Caki2 (cell line): ENCODE results near the gene HEY2. TPM values are rescaled to one million over a fixed set of nuclear protein-coding genes. Genes with fewer than 3 reads are reported as not detected.
"Not testable (repeated sequence)": the region's sequence is repeated elsewhere in the genome, so short reads cannot be mapped to it uniquely, and the experiment has no call there.

ENCODE experiments used
- DNase-seq: peaks from one replicate; pipeline ENCODE4 v3.0.0-alpha.2; 2015; ENCODE audit warnings: low read depth
- in situ Hi-C: cut with HindIII; loops from 2 replicates; pipeline ENCODE4 v1.10.0; 2016; ENCODE audit warnings: low sequenced_read_pairs, low pct_unique_long_range_greater_than_20kb, mixed read lengths
- total RNA-seq: library from RNA; depleted of rRNA; stranded (reverse); fragments of >200 nt; shearing (Covaris generic); gene quantifications from 2 replicates; pipeline ENCODE4 v1.2.3, GENCODE V29; 2014; ENCODE audit warnings: low replicate concordance

HEY2 gene
- total RNA-seq, 1 experiment from 2014 or later, result 3.2 TPM

DNA sequence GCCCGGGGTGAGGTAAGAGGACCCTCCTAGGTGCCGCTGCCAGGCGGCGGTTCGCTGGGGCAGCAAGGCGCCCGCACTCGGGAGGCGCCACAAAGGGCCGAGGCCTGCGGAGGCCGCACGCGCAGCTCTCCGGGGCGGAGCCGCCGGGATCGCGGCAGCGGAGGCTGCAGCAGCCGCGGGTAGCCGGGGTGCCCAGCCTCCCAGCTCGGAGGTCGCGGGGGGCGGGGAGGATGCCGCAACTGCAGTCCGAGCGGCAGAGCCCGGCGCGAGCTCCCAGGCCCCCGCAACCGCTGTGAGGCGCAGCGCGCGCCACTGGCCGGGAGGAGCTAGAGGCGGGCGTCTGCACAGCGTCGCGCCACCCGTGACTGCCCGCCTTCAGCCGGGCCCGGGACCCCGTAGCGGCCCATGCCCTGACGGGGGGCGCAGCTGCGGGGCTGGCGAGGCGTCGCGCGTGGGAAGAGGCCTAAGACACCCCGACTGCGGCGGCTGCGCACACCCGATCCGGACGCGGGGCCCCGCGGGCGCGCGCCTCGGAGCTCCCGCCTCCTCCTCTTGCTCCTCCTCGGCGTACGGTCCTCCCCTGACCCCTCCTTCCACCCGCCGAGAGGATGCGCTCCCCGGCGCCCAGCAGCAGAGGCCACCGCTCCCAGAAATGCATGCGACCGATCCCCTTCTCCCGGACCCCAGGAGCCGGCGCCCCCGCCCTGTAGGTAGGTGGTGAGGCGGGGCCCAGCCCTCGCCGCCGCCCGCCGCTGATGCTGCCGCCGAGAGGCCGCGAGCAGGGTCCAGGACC is 41.1 kb downstream of the HEY2 start, which contains the start of gene NCOA7:
Gene NCOA7 (plus strand): TSS at position 603 of the 793 bp plus-strand sequence. CDS start 24,395 bp downstream, outside the sequence.
- in situ Hi-C loops, result no loop called here
- DNase-seq, result peak; percentile 89

DNA sequence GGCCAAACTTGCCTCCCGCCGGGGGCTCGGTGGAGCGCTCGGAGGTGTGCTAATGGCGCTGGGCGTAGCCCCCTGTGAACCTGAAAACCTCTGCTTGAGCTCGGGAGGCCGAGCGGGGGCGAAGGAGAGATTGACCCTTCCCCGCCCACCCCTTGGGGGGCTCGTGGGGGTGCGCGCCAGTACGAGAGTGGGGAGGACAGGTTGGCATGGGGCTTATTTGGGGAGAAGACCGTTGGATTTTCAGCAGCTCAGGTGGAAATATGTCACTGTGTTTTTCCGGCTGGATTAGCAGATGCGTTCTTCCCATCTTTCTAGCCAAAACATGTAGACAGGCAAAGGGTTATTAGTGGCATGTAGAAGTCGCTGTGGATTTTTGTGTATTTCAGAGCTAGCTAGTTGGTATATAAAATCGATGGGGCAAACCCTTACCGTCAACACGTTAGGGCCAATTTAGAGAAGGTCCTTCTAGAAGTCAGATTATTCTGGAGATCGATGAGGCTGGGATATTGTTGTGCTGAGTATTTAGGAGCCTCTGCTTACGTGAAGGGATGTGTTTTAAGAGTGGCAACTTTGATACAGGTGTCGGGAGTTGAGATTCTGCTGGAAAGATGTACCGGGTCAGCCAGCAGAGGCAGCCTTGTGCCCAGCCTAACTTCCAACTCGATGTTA is 41.9 kb downstream of the HEY2 start:
- peak; percentile 76 for DNase-seq
- in situ Hi-C loops, result no loop called here

DNA sequence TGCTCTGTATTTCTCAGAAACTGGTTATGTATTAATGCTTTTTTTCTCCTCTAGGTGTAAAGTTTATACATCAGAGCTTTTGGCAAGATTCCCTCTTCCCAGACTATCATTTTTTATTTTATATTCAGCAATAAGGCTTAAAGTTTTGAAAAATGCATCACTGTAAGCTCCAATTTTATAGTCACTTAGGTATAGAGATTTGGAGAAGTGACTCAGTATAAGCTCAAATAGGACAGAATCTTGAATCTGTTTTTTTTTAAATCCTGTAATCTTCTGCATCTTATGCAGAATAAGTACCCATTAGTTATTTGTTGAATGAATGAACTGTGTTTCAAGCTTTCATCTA is 42.4 kb downstream of the HEY2 start:
- in situ Hi-C loops, result no loop called here
- no peak for DNase-seq

DNA sequence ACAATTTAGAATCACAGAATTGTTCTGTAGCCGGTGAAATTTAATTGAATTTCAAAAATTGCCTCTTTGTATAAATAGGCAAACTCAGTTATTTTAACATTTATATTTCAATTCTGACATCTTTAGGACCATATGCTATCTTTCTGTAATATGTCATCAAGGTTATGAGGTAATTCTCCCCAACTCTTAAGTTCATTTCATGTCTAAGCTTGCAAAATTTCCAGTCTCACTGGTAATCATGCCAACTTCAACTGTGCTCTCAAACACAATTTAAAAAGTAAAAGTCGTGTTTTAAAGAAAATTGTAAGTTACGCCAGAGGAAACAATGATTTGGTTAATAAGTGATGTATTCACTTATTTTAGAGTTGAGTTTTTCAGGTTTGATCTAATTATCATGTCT is 42.7 kb downstream of the HEY2 start:
- in situ Hi-C loops, result no loop called here
- DNase-seq, result no peak

DNA sequence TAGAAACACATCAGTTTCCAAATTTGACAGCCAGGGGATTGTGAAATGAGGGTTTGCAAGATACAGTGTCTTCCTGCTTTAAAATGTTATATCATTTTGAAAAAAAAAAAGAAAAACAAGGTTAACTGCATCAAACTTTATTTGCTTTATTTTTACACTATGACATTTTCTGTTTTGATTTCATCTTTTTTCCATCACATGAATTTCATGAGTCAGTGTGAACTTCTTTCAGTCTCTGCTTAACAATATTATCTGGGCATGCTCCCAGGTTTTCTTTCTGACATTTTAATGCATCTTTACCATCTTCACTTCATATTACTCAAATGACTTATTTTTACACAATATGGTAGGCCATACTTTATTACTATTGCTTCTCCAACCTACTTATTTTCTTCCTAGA is 43.2 kb downstream of the HEY2 start:
- DNase-seq, result no peak
- in situ Hi-C loops, result no loop called here

DNA sequence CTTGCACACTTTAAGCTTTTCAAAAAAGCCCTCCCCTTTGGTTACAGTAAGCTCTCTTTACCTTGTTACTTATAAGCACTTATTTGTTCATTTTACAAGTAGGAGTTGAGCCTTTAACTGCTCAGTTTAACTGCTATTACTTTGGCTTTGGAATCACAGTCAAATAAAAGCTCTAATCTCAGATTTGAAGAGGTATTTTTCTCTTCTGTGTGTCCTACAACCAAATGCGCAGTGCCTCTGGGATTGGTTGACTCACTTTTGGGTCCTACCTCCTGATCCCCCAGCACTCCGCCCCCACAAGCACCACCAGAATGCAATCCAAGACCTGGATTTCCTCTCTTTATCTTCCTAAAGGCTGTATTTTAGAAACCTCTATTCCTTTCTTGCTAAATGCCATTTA is 43.8 kb downstream of the HEY2 start:
- in situ Hi-C loops, result no loop called here

DNA sequence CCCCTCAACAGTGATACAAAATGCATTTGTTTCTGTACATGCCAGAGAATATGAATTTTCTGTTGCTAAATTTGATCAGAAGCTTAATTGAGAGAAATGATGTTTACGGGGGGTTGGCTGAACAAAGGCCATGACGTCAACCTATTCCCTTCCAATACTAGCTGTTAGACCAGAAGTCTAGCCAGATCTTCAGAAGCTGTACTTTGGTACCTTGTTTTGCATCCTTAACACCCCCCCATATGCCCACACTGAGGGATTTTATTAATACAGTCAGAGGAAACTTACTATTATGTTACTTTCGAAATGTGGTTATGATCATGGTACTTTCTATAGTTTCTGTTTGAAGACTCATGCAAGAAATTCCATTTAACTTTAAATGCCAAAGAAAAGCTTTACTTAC is 44.4 kb downstream of the HEY2 start:
- in situ Hi-C loops, result no loop called here

More for the DNA sequence above, 43.8 kb downstream of the HEY2 start:
- no peak for DNase-seq

DNA sequence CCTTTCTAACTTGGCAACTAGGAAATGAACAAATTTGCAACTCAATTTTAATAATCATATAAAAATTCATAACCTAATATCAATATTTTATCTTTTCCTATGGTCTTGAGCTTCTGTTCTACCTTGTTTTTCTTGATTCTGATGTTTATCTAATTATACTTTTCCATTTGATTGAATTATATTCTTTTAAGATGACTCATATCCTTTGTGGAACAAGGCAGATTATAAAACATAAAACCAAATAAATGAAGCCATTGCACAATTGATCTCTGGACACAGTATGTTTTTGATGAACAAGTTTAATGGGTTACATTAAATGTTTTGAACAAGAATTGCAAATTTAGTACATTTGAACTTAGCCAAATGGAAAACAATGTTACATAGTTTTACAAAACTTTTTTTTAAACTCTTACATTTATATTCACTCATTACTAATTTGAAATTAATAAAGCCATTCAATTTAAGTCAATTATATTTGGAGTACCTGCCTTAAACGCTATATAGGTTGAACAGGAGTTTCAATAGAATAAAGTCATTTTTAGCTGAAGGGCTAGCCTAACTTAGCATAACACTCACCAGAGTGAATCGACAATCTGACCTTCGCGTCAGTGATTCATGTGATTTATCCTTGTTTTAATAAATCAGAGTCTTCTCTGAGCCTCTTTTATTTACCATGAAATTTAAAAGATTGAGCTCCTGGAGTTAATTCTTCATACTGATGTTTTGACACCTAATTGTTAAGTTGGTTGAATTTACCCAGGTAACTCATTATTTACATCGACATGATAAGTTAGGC is 45.1 kb downstream of the HEY2 start:
- in situ Hi-C loops, result no loop called here
- DNase-seq, result no peak

More for the DNA sequence above, 44.4 kb downstream of the HEY2 start:
- DNase-seq, result no peak

DNA sequence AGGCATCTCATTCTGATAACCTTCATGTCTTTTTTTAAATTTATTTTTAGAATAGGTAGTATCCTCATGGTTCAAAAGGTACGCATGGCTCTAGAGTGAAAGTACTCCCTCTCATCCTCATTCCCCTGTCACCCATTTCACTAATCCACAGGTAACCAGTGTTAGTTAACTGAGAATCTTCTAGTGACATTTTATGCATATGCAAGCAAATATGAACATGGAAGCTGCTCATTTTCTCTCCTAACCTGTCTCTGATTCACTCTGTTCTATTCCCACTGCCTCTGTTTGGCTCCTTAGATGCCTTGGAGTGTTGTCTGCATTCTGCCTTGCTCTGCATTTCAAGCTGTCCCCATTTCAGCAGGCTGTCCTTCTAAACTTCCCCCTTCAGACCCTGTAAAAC is 45.9 kb downstream of the HEY2 start:
- in situ Hi-C loops, result no loop called here
- no peak for DNase-seq

DNA sequence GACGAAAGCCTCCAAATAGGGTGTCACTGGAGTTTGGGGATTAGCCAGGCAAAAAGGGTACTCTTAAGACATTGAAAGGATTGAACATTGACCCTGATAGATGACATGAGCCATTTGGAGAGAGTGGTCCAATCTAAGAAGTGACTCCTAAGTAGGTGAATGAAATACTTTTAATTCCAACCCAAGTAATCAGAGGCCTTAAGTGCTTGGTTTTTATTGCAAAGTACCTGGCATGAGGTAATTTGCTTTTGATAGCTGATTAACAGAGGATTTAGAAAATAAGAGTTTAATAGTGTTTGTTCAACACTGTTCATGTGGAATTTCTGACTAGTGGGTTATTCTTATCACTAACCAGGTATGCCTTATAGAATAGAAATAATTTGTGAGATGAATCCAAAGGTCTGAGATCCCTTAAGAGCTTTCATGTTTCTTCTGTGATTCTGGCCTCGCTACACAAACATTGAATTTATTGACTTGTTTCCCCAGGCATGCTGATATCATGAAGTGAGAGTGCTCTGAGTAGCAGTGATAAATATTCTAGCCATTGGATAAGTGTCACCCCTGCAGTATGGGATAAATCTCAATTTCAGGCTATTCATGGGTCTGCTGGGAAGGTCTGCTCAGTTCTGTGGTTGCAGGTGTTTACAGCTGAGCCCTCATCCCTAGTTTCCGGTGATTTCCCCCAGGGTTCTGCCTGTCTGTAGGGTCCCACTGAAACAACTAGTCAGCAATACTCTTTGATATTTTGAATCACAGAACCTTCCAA is 47.9 kb downstream of the HEY2 start:
- in situ Hi-C loops, result no loop called here
- DNase-seq, result no peak

DNA sequence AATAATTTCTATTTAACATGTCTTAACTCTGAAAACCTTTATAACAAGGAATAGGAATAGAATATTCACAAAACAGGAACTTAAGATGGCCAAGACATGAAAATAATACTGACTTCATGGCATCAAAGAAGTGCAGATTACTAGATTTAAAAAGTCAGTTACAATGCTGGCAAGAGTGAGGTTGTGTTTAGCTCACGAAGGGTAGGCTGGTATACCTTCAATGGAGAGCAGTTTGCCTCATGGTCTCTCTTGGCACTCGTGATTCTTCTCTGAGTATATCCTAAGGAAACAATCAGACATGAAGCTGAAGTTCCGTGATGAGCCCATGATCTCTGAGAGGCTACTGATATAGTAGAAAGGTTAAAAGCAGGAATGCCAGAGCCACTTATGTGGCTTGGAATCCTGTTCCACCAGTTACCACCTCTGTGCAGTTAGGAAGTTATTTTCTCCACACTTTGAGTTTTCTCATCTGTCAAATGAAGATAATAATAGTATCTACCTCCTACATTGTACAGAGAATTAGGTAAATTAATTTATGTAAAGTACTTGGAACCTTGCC is 48.5 kb downstream of the HEY2 start:
- DNase-seq, result no peak
- in situ Hi-C loops, result no loop called here

DNA sequence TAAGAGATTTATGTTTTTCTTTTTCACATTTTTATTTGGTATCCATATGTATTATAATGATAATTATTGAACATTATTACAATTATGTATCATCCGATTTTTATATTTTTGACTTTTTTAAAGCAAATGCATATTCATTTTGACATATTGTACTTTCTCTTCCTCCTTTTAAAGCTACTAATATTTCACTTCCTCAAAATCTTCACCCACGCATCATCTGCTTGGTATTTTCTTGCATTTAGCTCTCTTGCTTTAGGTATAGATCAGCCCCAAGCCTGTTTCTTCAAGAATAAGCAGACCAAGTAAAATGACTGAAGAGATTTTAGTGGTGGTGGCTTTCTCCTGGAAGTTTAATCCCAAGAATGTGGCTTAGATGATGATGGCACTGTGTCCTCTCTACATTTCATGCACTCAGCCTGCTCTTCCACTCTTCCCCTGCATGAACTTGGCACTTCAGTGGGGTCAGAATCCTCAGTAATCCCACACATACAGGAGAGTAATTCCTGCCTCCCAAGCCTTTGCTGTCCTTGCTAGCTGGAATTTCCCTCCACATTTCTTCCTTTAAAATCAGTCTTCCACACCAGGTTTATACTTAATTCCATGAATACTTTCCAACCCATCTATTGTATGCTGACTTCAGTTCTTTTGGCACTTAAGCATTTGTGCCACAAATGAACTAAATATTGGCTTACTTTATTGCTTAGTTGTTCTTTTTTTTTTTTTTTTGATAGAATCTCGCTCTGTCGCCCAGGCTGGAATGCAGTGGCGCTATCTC is 49.5 kb downstream of the HEY2 start:
- in situ Hi-C loops, result no loop called here
- DNase-seq, result no peak

DNA sequence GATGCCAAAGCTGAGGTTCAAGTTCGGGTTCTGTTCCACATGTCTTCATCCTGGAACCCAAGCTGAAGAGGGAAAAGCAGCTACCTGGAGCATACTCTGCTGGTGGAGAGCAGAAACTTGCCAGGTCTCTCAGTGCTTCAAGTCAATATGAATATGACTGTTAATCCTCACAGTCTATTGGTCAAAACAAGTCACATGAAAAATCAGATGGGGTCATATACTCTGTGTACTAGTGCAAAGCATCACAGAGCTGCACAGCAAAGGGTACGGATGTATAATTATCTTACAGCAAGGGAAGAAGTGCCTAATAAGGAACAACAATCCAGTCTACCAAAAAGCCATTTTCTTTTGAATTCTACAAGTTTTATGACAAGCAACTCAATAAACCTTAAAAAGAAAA is 53.0 kb downstream of the HEY2 start:
- in situ Hi-C loops, result no loop called here
- no peak for DNase-seq

DNA sequence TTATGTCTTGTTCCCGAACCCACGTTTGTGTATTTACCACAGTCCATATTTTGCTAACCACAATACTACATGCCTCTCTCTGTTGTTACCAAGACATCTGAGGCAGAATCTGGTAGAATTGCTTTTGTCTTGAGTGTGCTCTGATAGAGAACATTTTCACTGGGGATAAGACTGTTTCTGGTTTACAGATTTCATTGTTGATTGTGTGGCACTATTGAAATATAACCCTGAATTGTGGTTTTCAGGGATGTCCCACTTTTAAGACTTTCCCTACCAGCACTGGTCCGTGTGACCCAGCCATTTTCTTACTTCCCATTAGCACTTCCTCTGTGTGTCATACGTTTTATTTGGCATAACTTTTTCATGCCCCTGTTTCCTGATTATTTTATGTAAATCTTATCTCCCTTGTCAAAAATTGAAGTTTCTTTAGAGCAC is 53.5 kb downstream of the HEY2 start:
- in situ Hi-C loops, result no loop called here
- DNase-seq, result no peak

DNA sequence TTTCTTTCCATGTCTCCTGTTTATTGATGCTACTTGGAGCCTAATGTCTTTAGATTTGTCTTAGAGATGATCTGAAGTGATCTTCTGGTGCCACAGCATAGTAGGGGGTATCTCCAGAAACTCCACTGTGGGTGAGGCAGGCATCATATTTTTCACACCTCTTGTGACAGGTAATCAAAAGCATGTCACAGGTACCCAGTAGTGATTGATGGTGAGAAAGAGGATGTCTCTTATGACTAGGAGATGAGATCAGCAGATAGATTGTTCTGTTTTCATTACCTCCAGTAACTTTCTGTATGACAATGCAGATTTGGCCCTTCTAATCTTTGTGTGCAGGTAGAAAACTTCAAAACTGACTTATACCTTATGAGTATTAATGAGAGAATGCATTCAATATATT is 54.8 kb downstream of the HEY2 start:
- in situ Hi-C loops, result no loop called here
- DNase-seq, result peak; percentile 60

DNA sequence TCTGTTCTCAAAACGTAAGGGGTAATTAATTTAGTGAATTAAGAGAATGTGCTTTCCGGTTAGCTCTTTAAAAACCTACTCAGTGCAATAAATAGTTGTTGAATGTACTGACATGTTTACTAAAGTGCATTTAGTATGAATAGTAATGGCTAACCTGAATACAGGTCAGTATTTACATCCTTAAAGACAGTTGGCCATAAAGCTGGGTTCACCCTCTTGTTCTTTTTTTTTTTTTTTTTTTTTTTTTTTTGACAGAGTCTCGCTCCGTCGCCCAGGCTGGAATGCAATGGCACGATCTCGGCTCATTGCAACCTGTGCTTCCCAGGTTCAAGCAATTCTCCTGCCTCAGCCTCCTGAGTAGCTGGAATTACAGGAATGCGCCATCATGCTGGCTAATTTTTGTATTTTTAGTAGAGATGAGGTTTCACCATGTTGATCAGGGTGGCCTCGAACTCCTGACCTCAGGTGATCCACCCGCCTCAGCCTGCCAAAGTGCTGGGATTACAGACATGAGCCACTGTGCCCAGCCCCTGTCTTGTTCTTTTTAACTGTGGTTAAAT is 55.5 kb downstream of the HEY2 start:
- in situ Hi-C loops, result not testable (repeated sequence)

DNA sequence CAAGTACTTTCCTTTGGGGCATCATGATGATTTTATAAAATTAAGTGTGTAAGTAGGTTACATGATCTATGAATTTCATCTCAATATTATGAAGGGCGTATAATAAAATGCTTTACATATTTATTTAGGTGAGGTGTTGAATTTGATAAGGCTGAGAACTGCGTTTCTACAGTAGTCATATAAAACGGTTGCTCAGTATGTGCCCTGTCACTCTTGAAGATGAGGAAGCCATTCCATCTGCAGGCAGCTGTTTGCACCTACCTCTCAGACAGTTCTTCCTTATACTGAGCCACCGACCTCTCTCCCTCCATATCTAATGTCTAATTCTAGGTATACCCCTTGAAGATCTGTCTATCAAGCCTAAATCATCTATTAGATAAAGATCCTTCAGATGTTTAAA is 57.4 kb downstream of the HEY2 start:
- no peak for DNase-seq
- in situ Hi-C loops, result no loop called here

More for the DNA sequence above, 55.5 kb downstream of the HEY2 start:
- DNase-seq, result peak; percentile 73
